Measurements from ENCODE around the gene TMEM131L.
"Not testable (repeated sequence)": the region's sequence is repeated elsewhere in the genome, so short reads cannot be mapped to it uniquely, and the experiment has no call there.

TMEM131L gene

GRCh38 chr4:153637201-153637600 is 171.0 kb downstream of the TMEM131L start:
- DNase-seq = no peak

- no peak for DNase-seq
Observed at GRCh38 chr4:153638011-153638410, 171.9 kb downstream of the TMEM131L start.

- no peak for DNase-seq
Observed at GRCh38 chr4:153638999-153639398, 172.8 kb downstream of the TMEM131L start.

GRCh38 chr4:153639833-153640802 is 174.0 kb downstream of the TMEM131L start:
- no peak for DNase-seq

GRCh38 chr4:153641532-153641931 is 175.4 kb downstream of the TMEM131L start:
- no peak for DNase-seq

DNA sequence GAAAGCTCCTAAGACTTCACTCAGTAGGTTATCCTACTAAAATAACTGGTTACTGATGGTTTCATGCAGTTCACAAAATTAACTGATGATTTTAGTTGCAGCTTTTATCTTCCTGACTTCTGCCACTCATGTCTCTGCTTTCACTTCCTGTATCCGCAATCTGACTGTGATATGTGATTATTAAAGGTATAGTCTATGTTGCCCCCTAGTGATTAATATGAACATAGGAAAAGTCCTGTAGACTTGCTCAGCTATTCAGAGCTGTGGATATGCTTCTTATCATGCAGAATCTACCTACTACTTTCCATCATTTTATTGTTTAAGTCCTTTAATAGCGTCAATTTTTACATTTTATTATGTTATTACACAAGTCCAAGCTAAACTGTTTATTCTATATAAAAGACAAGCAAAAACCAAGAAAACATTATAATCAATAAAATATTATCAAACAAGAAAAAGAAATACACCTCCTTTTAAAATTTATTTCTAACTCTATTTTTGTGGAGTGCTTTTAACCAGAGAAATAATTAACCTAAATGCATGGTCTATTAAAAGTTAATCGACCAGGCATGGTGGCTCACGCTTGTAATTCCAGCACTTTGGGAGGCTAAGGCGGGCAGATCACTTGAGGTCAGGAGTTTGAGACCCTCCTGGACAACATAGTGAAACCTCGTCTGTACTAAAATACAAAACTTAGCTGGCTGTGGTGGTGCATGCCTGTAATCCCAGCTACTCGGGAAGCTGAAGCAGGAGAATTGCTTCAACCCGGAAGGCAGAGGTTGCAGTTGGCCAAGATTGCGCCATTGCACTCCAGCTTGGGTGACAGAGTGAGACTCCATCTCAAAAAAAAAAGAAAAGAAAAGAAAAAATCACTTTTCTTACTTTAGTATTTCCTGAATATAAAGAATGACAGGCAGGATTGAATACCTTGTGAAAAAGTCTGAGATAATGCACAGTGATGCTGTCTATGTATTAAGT is 177.5 kb downstream of the TMEM131L start:
- DNase-seq = no peak

- DNase-seq = peak; percentile 12 to 23
Observed at GRCh38 chr4:153645183-153645582, 179.0 kb downstream of the TMEM131L start.

DNA sequence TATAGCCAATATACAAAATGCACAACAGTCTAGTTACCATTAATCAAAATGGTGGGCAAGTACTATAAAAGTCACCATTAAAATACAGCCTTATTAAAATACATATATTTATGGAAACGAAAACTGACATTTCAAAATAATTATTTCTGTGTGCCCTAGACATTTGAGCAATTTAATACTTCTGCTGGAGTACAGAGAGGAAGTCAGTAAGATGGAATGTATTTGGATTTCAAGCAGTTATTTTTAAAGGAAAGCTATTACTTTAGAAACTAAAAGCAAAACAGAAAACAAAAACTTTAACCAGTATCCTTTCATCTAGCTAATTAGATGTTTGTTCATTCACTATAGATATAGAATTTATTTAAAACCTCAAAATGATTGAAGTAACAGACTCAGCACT is 180.1 kb downstream of the TMEM131L start:
- DNase-seq = no peak

- DNase-seq = no peak
Observed at GRCh38 chr4:153646978-153647377, 180.8 kb downstream of the TMEM131L start.

DNA sequence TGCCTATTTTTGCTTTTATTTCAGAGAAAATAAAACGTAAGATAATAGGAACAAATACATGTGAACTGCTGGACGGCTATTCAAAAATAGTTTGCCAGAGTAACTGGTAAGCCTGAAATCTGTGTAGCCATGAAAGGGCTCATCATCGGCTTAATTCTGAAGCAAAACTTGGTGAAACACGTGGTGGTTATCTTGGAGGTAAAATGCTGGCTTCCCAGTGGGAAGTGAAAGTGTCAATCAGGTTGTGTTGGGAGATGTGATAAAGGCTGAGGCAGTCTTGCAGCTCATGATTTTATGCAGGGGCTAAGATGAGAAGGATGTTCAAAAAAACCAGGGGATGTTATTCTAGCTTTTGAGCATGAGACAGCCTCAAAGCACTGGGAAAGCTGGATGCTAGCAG is 181.8 kb downstream of the TMEM131L start:
- DNase-seq = no peak

DNA sequence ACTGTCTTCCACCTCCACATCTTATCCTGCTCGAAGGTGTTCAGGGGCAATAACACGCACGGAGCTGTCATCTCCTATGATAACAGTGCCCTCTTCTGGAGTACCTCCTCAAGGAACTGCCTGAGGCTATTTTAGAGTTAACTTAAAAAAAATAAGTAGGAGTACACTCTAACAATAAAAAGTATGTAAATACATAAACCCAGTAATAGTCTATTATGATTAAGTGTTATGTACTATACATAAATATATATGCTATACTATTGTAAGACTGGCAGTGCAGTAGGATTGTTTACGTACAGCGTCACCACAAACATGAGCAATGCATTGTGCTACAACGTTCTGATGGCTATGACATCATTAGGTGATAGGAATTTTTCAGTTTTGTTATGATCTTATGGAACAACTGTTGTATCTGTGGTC is 183.4 kb downstream of the TMEM131L start:
- peak in 1 of 2 experiments; percentile 20 for DNase-seq

GRCh38 chr4:153651116-153651515 is 185.0 kb downstream of the TMEM131L start:
- DNase-seq = no peak

- DNase-seq = peak; percentile 49 to 63
Observed at GRCh38 chr4:153651587-153651986, 185.4 kb downstream of the TMEM131L start.

DNA sequence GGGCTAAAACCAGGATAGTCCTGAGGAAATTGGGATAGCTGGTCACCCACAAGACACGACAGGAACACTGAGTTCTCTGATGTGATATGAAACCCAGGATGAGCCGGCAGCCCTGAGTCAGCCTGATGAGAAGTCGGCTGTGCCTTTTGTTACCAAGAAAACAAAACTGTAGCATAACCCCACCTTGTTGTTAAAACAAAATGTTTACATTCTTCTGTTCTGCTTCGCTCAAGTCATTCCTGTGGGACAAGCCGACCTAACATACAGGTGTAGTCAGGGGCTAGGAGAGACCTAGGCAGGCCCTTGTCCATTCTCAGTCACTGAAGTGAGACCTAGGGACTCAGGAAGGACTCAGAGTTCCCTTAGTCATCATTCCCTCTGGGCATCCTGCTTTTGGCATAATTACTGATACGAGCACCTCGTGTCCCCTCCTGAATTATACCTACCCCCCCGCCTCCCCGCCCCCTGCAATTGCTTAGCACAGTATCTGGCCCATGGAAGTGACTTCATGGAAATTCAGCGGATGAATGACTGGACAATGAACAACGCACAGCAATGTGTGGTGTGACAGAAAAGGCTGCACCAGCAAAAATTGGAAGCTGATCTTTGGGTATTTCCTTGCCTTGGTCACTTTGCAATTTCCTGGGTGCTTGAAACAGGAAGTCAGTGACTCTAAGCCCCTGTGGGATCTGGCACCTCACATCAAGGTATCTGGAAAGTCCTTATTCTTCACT is 186.1 kb downstream of the TMEM131L start:
- peak; percentile 18 to 36 for DNase-seq

DNA sequence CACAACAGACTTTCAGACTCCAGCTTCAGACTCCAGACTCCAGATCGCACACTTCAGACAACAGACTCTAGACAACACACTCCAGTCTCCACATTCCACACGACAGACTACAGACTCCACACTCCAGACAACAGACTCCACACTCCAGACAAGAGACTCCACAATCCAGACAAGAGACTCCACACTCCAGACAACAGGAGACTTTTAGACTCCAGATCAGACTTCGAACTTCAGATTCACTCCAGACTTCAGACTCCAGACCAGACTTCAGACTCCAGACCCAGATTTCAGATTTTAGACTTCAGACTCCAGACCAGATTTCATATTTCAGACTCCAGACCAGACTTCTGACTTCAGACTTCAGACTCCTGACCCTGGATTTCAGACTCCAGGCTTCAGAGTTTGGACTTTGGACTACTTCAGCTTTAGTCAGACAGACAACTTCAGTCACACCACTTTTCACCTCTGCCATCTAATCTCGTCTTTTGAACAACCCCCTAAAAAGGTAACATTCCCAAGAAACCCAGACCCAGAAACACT is 188.9 kb downstream of the TMEM131L start:
- DNase-seq = no peak

DNA sequence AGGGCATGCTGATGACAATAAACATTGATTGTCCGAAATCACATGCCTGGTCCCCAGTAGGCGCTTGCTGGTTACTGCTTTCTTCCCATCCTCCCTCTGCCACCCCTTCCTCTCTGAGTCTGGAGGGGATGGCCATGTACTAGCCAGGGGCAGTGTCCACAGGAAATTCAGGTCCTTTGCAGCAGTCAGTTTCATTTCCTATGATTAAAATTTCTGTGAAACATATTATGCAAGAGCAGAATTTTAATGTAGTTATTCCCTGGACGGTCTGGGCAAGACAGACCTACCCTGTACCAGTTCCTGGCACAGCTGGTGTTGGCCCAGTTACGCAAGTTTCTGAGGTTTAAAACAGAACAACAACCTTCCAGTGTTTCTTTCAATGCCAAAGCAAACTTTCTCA is 189.8 kb downstream of the TMEM131L start:
- no peak for DNase-seq

DNA sequence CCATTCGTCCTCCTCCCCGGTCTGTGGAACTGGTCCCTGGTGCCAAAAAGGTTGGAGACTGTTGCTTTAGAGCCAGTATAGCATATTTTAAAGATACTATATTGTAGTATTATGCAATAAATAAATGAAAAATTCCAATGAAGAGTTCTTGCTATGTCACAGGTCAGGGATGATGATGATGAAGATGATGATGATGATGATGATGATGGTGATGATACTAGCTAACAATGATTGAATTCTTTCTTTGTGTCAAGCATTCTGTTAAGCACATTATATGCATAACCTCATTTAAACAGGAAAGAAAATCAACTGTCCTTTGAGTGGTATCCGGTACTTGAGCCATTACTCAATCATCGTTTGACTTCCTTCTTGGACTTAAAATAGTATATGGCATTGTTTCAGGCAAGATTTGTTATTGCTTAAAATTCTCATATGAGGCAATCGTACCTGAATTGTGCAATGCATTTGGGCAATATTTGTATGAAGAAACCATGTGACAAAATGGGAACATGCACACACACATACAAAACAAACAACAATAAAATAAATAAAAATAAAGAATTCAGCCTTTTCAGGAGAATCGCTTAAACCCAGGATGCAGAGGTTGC is 195.2 kb downstream of the TMEM131L start:
- DNase-seq = no peak

DNA sequence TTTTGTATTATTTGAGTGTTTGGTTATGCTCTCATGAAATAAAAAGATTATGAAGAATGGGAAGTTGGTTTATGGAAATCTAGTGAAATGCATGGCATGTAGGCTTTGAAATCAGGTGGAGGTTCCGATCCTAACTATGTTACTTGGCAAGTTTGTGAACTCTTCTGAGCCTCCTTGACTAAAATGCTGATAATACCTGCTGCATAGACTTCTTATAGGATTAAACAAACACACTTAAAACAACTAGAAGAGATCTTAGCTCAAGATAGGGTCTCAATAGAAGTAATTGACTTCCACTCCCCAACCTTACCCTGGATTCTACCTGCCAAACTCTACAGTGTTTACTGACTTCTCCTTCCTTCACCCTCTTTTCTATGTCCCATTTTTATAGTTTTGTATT is 195.7 kb downstream of the TMEM131L start:
- no peak for DNase-seq

GRCh38 chr4:153663667-153664066 is 197.5 kb downstream of the TMEM131L start:
- no peak for DNase-seq

- not testable (repeated sequence) for DNase-seq
Observed at GRCh38 chr4:153666505-153666904, 200.3 kb downstream of the TMEM131L start.

DNA sequence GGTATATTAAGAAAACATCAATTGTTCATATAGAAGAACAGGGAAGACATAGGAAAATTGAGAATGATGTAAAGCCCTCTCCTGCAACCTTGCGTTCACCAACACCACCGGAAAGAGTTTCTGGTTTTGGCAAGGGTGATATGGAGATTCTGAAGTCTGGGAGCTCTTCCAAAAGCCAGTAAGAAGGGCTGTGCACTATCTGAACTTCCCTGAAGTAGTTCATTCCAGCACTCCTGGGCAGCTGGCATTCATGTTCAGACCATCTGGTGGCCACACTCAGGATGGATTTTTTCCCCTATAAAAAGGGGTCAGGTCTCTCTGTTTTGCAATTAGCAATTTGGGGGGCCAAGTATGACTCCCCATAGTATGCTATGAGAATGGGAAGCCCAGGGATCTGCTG is 202.5 kb downstream of the TMEM131L start:
- no peak for DNase-seq

DNA sequence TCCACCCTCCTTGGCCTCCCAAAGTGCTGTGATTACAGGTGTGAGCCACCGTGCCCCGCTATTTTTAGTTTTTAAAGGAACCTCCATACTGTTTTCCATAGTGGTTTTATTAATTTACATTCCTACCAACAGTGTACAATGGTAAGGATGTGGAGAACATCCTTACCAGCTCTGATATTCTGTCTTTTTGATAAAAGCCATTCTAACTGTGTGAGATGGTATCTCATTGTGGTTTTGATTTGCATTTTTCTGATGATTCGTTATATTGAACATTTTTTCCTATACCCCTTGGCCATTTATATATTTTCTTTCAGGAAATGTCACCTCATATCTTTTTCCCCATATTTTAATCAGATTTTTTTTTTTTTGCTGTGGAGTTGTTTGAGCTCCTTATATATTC is 203.7 kb downstream of the TMEM131L start:
- DNase-seq = no peak
